Esophagus squamous epithelium (tissue), 4 donors: Measurements from ENCODE around the gene KSR2.

Experiments used
- POLR2A ChIP-seq, 4 donors: fragments of 450-650 bp; IDR thresholded peaks; one replicate each; pipeline ENCODE4 v1.6.1; 2017; ENCODE audit warnings: antibody characterized with exemption in 4 of 4, mild to moderate bottlenecking in 4 of 4, moderate library complexity in 3 of 4
- TF ChIP-seq, protein P1 (sequence below), 6 experiments: fragments of 450-650 bp in 4 of 6; fragments of 200-600 bp in 2 of 6; sonication (generic) in 2 of 6; IDR thresholded peaks; one replicate each; pipeline ENCODE4 v1.5.1; 2016 to 2019; ENCODE audit warnings: antibody characterized with exemption in 6 of 6, mild to moderate bottlenecking in 4 of 6, moderate library complexity in 4 of 6

GRCh38 chr12:117994551-117995438, 26.0 kb upstream of the KSR2 start:
- TF ChIP-seq, protein P1, sequence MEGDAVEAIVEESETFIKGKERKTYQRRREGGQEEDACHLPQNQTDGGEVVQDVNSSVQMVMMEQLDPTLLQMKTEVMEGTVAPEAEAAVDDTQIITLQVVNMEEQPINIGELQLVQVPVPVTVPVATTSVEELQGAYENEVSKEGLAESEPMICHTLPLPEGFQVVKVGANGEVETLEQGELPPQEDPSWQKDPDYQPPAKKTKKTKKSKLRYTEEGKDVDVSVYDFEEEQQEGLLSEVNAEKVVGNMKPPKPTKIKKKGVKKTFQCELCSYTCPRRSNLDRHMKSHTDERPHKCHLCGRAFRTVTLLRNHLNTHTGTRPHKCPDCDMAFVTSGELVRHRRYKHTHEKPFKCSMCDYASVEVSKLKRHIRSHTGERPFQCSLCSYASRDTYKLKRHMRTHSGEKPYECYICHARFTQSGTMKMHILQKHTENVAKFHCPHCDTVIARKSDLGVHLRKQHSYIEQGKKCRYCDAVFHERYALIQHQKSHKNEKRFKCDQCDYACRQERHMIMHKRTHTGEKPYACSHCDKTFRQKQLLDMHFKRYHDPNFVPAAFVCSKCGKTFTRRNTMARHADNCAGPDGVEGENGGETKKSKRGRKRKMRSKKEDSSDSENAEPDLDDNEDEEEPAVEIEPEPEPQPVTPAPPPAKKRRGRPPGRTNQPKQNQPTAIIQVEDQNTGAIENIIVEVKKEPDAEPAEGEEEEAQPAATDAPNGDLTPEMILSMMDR (IDR thresholded peaks at IDR 0.05), result no peak
- TF ChIP-seq POLR2A (IDR thresholded peaks at IDR 0.05), result no peak
